Measurements from ENCODE around the gene TRMT112. TPM values are rescaled to one million over a fixed set of nuclear protein-coding genes. Genes with fewer than 3 reads are reported as not detected.

TRMT112 gene
- polyA plus RNA-seq, 10 donors: 139 to 214 (median 173) TPM

DNA sequence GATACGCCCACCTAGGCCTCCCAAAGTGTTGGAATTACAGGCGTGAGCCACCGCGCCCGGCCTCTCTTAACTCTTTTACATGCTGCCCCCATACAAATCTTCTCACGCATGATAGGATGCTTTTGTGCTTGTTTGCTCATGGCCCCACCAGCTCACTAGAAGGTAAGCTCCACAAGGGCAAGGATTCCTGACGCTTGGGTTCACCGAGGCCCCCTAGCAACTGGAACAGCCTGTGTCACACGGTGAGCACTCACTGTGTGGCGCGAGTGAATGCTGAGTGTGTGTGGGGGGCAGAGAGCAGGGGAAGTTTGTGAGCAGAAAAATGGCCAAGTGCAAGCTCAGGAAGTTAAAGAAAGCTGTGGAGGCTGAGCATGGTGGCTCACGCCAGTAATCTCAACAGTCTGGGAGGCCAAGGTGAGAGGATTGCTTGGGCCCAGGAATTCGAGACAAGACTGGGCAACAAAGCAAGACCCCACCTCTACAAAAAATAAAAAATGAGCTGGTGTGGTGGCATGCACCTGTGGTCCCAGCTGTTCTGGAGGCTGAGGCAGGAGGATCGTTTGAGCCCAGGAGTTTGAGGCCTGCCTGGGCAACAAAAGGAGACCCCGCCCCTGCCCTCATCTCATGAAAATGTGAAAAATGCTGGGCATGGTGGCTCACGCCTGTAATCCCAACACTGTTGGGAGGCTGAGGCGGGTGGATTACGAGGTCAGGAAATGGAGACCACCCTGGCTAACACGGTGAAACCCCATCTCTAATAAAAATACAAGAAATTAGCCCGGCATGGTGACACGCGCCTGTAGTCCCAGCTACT is 35.2 kb downstream of the TRMT112 start:
- DNase-seq: no peak

DNA sequence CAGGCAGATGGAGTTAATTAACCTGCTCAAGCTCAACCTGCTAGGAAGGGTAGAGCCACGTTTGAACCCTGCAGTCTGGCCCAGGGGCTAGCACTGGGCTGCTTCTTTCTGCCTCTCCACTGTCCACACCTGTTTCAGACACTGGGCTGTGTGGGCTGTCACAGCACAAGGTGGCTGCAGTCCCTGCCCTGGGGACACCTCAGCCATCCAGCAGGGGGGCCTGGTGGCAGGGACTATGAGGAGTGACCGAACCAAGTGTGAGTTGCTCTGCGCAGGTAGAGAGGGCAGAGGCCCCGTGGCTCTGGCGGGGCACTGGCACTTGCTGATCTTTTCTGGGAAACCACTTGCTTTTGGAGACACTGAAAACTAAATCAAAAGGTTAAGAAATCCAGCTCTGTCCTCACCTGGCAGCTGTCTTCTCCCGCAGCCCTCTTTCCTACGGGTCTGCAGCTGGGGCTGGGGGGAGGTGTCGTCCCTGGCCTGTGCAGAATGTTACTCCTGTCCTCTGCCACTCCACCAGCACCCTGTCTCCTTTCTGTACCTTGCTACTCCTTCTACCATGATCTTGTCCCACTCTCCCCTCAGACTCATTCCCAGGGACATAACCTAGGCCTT is 38.7 kb downstream of the TRMT112 start:
- DNase-seq: no peak

DNA sequence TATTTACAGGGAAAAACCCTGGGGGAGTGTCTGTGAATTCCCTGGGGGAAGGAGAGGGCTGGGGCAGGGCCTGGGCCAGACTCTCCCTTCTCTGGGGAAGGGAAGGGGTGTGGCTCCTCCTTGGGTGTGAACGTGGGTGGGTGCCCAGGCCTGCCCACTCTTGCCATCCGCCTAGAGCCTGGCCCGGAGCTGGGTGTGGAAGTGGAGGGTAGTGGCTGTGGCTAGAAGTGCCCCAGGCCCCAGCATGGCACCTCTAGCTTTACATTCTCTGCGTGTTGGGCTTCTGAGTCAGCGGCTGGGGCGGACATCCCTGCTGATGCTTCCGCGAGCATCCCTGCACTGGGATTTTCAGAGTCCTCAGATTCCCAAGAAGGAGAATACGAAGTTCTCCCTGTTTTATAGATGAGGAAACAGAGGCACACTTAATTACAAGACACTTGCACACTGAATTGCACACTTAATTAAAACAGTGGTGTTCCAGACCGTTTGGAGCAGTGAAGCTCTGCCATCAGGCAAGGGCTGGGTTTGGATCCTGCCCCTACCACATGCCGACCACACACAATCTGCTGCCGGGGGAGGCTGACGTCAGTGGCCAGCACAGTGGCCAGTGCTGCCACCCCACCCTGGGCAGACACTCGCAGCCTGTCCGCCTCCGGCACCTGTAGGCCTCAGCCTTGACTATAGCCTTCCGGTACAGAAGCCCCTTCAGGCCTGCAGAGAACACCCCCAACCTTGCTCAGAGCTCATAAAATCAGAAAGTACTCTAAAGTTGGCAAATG is 40.5 kb downstream of the TRMT112 start:
- DNase-seq: no peak

- no peak for DNase-seq
These were observed 41.5 kb downstream of the TRMT112 start for GRCh38 chr11:64275841-64276240.

DNA sequence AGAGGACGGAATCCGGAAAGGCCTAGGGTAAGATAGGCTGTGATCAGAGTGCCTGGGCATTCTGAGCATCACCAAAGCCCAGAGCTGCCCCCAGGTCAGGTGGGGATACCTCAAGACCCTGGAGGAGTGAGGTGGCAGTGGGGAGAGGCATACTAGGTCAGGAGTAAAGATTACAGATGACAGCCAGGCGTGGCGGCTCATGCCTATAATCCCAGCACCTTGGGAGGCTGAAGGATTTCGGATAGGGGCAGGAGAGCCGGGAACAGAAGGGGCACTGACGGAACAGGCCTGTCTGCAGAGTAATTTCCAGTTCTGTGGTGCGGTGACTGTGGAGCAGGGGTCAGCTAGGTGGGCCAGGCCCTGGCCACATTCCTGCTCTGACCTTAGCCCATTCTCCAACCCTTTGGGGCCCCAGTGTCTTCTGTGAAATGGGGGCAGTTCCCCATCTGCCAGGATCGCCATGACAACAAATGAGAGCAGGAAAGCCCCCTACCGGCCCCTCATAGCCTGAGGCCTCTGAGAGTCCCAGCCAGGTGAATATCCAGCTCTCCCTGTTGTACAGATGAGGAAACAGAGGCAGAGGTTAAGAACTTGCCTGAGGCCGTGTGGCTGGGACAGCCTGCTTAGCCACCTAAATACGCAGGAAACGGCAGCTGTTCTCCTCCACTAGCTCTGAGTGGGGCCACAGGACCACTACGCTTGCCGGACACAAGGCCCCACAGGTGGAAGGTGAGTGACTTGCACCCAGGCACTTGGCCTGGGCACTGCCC is 42.1 kb downstream of the TRMT112 start:
- DNase-seq: no peak

DNA sequence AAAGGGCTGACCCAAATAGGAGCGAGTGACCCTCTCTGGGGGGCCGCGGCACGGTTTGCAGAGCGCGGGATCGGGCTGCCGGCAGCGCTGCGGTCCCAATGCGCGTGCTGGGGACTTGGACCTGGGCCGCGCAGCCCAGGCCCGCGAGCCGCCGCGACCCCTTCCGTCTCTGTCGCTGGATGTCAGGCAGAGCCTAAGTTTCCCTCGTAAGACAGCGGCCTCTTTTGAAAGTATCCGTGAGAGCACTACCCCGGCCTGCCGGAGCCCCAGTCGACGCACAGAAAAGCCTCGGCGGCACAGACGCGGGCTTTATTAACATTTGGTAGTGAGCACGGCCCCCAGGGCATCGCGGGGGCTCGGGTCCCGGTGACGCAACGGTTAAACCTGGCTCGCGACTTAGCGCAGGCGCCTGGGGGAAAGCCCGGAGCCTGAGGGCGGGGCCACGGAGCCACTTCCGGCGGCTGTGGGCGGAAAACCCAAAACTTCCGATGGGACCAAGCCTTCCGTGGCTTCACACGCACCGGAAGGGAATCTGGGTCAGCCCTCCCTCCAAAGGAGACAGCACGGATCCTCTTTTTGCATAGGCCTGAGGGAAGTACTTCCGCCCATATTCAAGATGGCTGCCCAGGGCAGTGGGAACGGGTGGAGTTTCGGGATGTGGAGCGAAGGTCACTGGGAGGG is 47.7 kb downstream of the TRMT112 start:
- DNase-seq: peak; percentile 99 to 100 (median 100)

DNA sequence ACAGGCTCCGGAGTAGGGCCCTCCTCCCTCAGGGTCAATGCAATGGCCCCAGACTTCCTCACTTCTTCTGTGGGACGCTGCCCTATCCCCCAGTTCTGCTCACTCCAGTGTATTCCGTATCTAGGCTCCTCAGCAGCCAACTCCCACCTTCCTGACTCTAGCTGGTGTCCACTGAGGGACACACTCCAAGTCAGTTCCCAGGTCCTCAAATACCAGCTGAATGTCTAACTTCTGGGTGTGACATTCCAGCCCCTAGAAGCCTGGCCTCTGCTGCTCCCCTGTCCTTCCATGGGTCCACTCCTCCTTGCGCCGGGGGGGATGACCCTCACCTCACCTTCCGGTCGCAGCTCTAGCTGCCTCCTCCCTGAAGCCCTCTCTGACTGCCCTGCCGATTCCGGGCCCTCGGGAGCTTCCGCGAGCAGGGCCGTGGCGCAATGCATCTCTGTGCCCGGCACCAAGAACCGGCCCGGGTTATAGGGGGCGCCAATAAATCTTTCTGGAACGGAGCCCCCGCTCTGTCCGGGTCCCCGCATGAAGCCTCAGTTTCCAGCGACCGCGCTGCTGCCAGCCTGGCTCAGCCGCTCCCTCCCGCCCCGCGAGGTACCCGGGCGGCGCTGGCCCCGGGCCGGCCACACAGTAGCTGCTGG is 48.3 kb downstream of the TRMT112 start:
- DNase-seq: peak in 1 of 3 donors; percentile 72

GRCh38 chr11:64268025-64268892 is 49.1 kb downstream of the TRMT112 start:
- DNase-seq: peak in 1 of 3 donors; percentile 69

DNA sequence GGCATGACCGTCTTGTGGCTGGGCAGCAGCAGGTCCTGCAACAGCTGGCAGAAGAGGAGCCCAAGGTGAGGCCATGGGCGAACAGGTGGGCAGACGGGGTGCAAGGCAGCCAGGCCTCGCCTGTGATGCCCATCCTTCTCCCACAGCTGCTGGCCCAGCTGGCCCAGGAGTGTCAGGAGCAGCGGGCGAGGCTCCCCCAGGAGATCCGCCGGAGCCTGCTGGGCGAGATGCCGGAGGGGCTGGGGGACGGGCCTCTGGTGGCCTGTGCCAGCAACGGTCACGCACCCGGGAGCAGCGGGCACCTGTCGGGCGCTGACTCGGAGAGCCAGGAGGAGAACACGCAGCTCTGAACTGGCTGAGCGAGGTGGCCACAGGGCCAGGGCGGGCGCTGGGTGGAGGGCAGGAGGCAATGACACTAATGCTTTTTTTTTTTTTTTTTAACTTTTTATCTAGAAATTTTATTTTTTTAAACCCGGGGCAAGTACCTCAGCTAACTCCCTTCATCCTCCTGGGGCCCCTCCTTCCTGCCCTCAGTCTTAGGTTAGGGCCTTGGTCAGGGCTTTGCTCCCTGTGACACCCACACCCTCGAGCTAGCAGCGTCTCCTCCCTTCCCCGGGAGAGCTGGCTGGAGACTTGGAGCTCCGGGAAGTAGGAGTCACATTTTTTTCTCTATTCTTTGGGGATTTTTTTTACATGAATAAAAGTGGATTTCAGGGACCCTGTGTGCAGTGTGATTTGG is 50.0 kb downstream of the TRMT112 start:
- DNase-seq: no peak

Other genes with a start within 250 kb of the TRMT112 start
- gene MACROD1, start 151.4 kb downstream of the TRMT112 start, polyA plus RNA-seq (ENCODE audit: insufficient read length in 10 of 10): 10 to 100 TPM; 47.7 to 71.6 (median 53.2) TPM
- gene STIP1, start 131.4 kb downstream of the TRMT112 start, polyA plus RNA-seq (ENCODE audit: insufficient read length in 10 of 10): 100 to 1,000 TPM; 109 to 167 (median 134) TPM
- 10 to 100 TPM in 3 of 10 donors, 1 to 10 TPM in 7; 5.7 to 15.0 (median 8.2) TPM for gene FERMT3, start 110.8 kb downstream of the TRMT112 start, polyA plus RNA-seq (ENCODE audit: insufficient read length in 10 of 10)
- gene TRPT1, start 91.4 kb downstream of the TRMT112 start, polyA plus RNA-seq (ENCODE audit: insufficient read length in 10 of 10): 10 to 100 TPM; 34.5 to 80.5 (median 64.2) TPM
- 10 to 100 TPM; 12.0 to 21.5 (median 17.7) TPM for gene NUDT22, start 91.3 kb downstream of the TRMT112 start, polyA plus RNA-seq (ENCODE audit: insufficient read length in 10 of 10)
- gene DNAJC4, start 87.0 kb downstream of the TRMT112 start, polyA plus RNA-seq (ENCODE audit: insufficient read length in 10 of 10): 10 to 100 TPM; 46.2 to 64.2 (median 52.8) TPM
- 100 to 1,000 TPM in 5 of 10 donors, 10 to 100 TPM in 5; 90.4 to 116 (median 97.3) TPM for gene VEGFB, start 83.0 kb downstream of the TRMT112 start, polyA plus RNA-seq (ENCODE audit: insufficient read length in 10 of 10)
- gene FKBP2, start 76.5 kb downstream of the TRMT112 start, polyA plus RNA-seq (ENCODE audit: insufficient read length in 10 of 10): 10 to 100 TPM; 35.2 to 56.4 (median 43.5) TPM
- 100 to 1,000 TPM; 130 to 192 (median 172) TPM for gene PPP1R14B, start 70.6 kb downstream of the TRMT112 start, polyA plus RNA-seq (ENCODE audit: insufficient read length in 10 of 10)
- gene PLCB3, start 66.0 kb downstream of the TRMT112 start, polyA plus RNA-seq (ENCODE audit: insufficient read length in 10 of 10): 10 to 100 TPM in 6 of 10 donors, 1 to 10 TPM in 4; 9.4 to 16.1 (median 11.0) TPM
- gene BAD, start 32.9 kb downstream of the TRMT112 start, polyA plus RNA-seq (ENCODE audit: insufficient read length in 10 of 10): 10 to 100 TPM; 18.3 to 40.5 (median 27.2) TPM
- 10 to 100 TPM; 14.3 to 23.3 (median 18.2) TPM for gene GPR137, start 31.7 kb downstream of the TRMT112 start, polyA plus RNA-seq (ENCODE audit: insufficient read length in 10 of 10)
- gene KCNK4, start 26.3 kb downstream of the TRMT112 start, polyA plus RNA-seq (ENCODE audit: insufficient read length in 10 of 10): not detected
- under 1 TPM in 3 of 10 donors, not detected in 7; 0.23 to 0.54 (median 0.34) TPM for gene CATSPERZ, start 17.2 kb downstream of the TRMT112 start, polyA plus RNA-seq (ENCODE audit: insufficient read length in 10 of 10)
- 10 to 100 TPM; 20.4 to 31.5 (median 24.5) TPM for gene ESRRA, start 12.0 kb downstream of the TRMT112 start, polyA plus RNA-seq (ENCODE audit: insufficient read length in 10 of 10)
- gene PRDX5, start 562 bp upstream of the TRMT112 start, polyA plus RNA-seq (ENCODE audit: insufficient read length in 10 of 10): 100 to 1,000 TPM; 109 to 184 (median 124) TPM
- 1 to 10 TPM; 2.2 to 7.6 (median 3.5) TPM for gene CCDC88B, start 22.6 kb upstream of the TRMT112 start, polyA plus RNA-seq (ENCODE audit: insufficient read length in 10 of 10)
- 10 to 100 TPM in 9 of 10 donors, 1 to 10 TPM in 1; 9.7 to 15.8 (median 12.3) TPM for gene RPS6KA4, start 41.6 kb upstream of the TRMT112 start, polyA plus RNA-seq (ENCODE audit: insufficient read length in 10 of 10)
- gene SLC22A11, start 238.4 kb upstream of the TRMT112 start, polyA plus RNA-seq (ENCODE audit: insufficient read length in 10 of 10): under 1 TPM in 3 of 10 donors, not detected in 7; 0.11 to 0.14 (median 0.11) TPM